HG03175 (cell line): ENCODE results near the gene ANKMY1.
"Not testable (repeated sequence)": the region's sequence is repeated elsewhere in the genome, so short reads cannot be mapped to it uniquely, and the experiment has no call there.

Experiments used
- ATAC-seq: cut with Tn5 transposase; IDR thresholded peaks from one replicate; pipeline ENCODE4 v1.9.1; 2021; ENCODE audit warnings: mild to moderate bottlenecking, moderate library complexity; ENCODE audit not compliant: unreplicated experiment

The ANKMY1 gene

DNA sequence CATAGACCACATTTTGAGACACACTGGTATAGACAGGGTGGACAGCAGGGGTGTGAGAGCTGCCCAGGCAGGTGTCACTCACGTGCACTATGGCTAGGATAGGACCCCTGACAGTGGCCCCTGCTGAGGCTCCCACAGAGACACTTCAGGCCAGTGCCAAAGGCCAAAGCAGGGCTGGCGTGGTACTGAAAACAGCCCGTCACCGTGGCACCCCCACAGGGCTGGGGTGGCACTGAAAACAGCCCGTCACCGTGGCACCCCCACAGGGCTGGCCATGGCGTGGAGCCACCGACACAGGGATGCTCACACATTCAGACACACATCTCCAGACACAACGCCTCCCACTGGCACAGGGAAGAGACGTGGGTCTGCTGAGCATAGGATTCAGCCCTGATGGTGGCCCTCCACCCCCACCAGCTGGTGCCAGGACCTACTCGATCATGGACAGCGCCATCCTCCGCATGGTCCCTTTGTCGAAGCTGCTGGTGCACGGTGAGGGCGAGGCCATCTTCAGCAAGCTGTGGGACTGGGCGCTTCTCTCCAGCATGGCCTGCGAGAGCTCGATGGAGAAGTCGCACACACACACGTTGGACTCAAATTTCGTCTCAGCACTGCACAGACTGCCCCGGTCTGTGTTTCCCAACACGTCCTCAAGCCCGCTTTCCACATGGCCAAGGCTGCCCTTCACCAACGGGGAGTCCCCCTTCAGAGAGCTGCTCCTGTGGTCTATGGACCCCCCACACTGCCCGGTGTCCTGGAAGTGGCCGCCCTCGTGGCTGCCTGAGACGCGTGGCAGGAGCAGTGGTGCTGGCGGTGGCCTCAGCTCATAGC is 34.1 kb downstream of the ANKMY1 start:
- ATAC-seq: no peak

GRCh38 chr2:240522406-240522805 is 35.4 kb downstream of the ANKMY1 start:
- no peak for ATAC-seq

- ATAC-seq: not testable (repeated sequence)
Observed at GRCh38 chr2:240521885-240522284, 35.9 kb downstream of the ANKMY1 start.

DNA sequence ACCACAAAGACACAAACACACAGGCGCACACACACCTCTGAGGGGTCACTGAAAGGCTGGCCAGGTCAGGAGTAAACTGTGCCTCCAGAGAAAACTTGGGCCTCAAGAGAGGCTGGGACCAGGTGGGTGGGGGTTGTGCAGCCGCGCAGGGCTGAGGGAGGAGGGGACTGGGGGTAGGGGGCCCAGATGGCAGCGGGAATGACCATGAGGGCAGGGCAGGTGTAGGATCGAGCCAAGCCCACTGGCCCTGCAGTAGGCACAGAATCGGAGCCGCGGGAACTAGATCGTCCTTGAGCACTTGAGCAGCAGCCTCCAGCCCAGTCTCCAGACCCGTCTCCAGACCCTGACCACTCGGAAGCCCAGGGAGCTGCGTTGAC is 36.8 kb downstream of the ANKMY1 start:
- ATAC-seq: no peak

GRCh38 chr2:240520130-240520973 is 37.4 kb downstream of the ANKMY1 start:
- ATAC-seq: no peak

DNA sequence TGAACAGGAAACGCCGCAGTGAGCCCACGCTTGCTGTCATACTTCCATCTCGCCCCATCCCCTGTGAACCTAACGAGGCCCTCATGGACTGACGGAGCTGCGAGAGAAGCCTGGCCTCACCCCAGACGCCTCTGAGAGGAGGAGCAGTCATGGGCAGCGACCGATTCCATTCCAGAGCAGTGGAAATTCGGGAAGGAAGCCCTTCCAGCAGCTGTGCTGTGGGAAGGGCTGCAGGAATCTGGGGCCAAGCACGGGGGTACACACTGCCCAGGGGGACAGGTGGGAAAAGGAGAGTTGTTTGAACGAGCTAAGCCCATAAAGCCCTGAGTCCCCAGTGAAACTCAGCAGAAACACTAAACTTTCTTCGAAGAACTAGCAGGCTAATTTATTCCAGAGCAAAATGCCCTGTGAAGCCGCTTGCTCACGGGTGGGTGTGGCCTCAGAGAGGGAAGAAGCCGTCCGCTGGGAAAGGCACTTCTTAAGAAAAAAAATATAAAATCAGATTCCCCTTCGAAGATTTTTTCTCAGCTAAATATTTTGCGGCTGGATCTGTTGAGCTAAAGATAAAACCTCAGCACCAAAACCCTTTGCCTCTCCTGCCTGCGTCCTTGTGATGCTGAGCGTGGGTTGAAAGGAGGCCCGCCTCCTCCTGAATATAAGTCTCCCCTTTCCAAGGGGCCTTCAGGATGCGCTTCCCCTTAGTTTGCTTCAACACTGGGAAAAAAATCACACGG is 38.2 kb downstream of the ANKMY1 start:
- ATAC-seq: no peak

DNA sequence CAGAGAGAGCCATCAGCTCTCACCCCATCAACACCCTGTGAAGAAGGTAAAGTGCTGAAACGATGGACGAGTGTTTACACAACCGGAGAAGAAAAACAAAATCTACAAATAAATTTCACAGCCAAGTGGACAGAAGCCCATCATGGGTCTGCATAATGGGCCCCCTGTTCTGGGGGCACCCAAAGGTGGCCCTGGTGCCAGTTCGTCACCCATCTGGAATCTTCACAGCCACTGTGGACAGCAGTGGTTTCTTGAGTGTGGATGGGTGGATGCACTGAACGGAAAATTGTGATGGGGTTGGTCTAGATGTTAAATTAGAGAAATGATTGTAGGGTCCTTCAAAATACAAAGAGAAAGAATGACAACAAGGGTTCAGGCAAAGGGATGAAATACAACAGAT is 38.8 kb downstream of the ANKMY1 start:
- ATAC-seq: no peak

GRCh38 chr2:240517342-240517741 is 40.4 kb downstream of the ANKMY1 start:
- no peak for ATAC-seq

GRCh38 chr2:240514631-240515030 is 43.2 kb downstream of the ANKMY1 start:
- ATAC-seq: no peak

DNA sequence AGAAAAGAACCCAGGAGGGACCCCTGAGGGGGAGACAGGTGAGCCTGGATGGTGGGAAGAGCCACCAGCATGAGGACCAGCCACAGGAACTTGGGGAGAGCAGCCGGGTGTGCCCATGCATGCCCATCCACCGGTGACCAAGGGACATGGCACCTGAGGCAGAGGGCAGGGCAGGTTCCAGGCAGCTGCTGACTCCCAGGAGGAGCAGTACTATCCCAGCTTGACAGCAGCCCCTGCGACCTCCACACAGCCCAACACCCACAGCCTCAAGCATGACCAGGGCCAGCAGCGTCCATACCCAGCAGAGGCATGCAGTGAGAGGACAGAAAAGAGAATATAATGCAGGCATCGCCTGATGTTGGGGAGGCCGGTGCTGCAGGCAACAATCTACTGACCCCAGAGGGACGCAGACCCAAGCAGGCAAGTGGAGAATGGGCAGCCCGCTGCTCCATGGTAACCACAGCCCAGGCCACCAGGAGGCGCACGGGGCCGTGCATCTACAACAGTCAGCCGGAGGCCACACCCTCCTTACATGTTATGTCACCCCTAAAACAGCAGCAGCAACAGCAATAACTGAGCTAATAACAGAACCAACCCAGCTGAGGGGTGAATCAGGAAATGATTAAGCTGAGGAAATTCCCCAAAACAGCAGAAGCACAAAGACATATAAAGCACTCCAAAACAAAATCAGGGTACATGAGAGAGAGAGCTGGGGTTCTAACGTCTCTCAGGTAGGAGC is 44.1 kb downstream of the ANKMY1 start:
- ATAC-seq: peak; percentile 96

GRCh38 chr2:240512666-240513535 is 44.9 kb downstream of the ANKMY1 start:
- ATAC-seq: no peak

GRCh38 chr2:240512109-240512485 is 45.7 kb downstream of the ANKMY1 start:
- ATAC-seq: no peak

GRCh38 chr2:240511351-240512108 is 46.3 kb downstream of the ANKMY1 start:
- no peak for ATAC-seq

- ATAC-seq: no peak
Observed at GRCh38 chr2:240510513-240511210, 47.1 kb downstream of the ANKMY1 start.

GRCh38 chr2:240509667-240510512 is 47.9 kb downstream of the ANKMY1 start:
- no peak for ATAC-seq

- no peak for ATAC-seq
Observed at GRCh38 chr2:240508832-240509545, 48.8 kb downstream of the ANKMY1 start.

DNA sequence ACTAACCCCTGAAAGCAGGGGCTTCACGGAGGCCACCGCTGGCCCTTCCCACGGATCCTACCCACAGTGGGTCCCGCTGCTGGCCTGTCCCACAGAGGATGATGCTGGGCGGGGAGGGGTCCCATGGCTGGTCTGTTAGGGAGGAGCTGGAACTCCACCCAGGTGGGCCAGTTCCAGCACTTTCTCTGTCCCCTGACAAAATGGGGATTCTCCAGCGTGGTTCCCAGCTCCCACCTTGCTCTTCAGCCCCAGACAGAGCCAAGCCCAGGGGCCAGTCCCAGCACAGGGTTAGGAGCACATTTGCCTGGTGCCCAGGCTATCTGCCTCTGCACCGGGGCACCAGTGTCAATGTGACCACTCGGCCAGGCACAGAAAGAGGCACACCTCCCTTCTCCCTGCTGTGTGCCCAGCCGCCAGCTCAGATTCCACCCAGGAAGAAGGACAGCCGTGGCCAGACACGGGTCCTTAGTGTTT is 50.0 kb downstream of the ANKMY1 start:
- ATAC-seq: no peak
